ENCODE results near the gene DPP7. TPM values are rescaled to one million over a fixed set of nuclear protein-coding genes. Genes with fewer than 3 reads are reported as not detected.
A peak's percentile ranks its signal among the peaks of the same experiment; 100 is the strongest.

DPP7 gene
- total and polyA plus RNA-seq, 2 experiments from 2014 or later, result 134 to 145 TPM

GRCh38 chr9:137083394-137084004, 31.0 kb downstream of the DPP7 start:
- Histone ChIP-seq H3K9me3 (ENCODE audit: low read depth) (no peaks in the 10 kb centered on the region), H3K4me1 (ENCODE audit: insufficient read depth) (peaks cover 34% of the 10 kb centered on the region), H3K79me2 (ENCODE audit: insufficient read depth) (peaks cover 15% of the 10 kb centered on the region), H3K27ac (peak overlapping the region; percentile 80), H3K9me2 (ENCODE audit: insufficient read depth) (no peaks in the 10 kb centered on the region), H3K9ac (peak overlapping the region; percentile 23; the same call in 1 of the 2 replicates), H3K4me3 (no peak overlapping the region), H3F3A (ENCODE audit: insufficient read depth) (peaks cover 28% of the 10 kb centered on the region), H3K27me3 (replicated peaks; ENCODE audit: insufficient read depth) (no peaks in the 10 kb centered on the region), H2AFZ (0 out of 2 replicates have a peak overlapping the region, but pooled peaks have one; percentile 6), H3K36me3 (ENCODE audit: low read depth) (0 out of 2 replicates have a peak, but pooled peaks cover 2% of the 10 kb centered on the region), H4K20me1 (ENCODE audit: insufficient read depth) (no peaks in the 10 kb centered on the region), H3K4me2 (ENCODE audit: unreplicated experiment) (peak overlapping the region; percentile 57)
- 9 to 11% methylated on average over 12 of the region's 12 CpGs for WGBS, 2 experiments (ENCODE audit: low coverage in 1 of 2, low lambda C conversion rate in 2 of 2, missing lambda C conversion rate in 2 of 2)
- DNase-seq, result peak; percentile 98
- TF ChIP-seq EZH2 (IDR thresholded peaks at IDR 0.05; ENCODE audit: insufficient read depth, poor library complexity, severe bottlenecking) (no peak), EZH2phosphoT487 (IDR thresholded peaks at IDR 0.05; ENCODE audit: insufficient read depth, low read depth) (no peak)
- in situ Hi-C loops (cut with MboI), result no loop called here

DNA sequence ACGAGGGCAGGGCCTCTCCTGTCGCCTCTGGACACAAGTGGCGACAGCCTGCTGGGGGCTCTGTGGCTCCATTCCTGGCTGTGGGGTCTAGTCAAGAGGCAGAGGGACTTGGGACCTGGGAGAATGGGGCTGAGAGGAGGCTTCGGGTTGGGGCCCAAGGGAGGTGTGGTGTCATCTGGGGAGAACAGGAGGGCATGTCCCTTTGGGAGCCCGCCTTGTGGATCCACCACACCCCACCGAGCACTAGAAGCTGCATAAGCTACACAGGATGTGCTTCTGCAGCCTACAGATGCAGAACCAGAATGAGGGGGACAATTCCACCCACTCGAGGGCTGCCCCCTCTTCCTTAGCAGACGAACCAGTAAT, 31.6 kb downstream of the DPP7 start:
- Histone ChIP-seq H3K9me2 (ENCODE audit: insufficient read depth) (no peaks in the 10 kb centered on the region), H3K4me2 (ENCODE audit: unreplicated experiment) (peak overlapping the region; percentile 57), H4K20me1 (ENCODE audit: insufficient read depth) (no peaks in the 10 kb centered on the region), H2AFZ (no peak overlapping the region), H3K4me1 (ENCODE audit: insufficient read depth) (peaks cover 30% of the 10 kb centered on the region), H3K27ac (peak overlapping the region; percentile 80), H3K79me2 (ENCODE audit: insufficient read depth) (peaks cover 14% of the 10 kb centered on the region), H3K27me3 (replicated peaks; ENCODE audit: insufficient read depth) (no peaks in the 10 kb centered on the region), H3K9ac (0 out of 2 replicates have a peak overlapping the region, but pooled peaks have one; percentile 21), H3K4me3 (no peak overlapping the region), H3K9me3 (ENCODE audit: low read depth) (no peaks in the 10 kb centered on the region), H3K36me3 (ENCODE audit: low read depth) (0 out of 2 replicates have a peak, but pooled peaks cover 2% of the 10 kb centered on the region), H3F3A (ENCODE audit: insufficient read depth) (peaks cover 28% of the 10 kb centered on the region)
- DNase-seq, result peak; percentile 5
- WGBS, 2 experiments (ENCODE audit: low coverage in 1 of 2, low lambda C conversion rate in 2 of 2, missing lambda C conversion rate in 2 of 2), result 59 to 65% methylated on average over 7 to 8 of the region's 8 CpGs
- in situ Hi-C loops (cut with MboI), result no loop called here
- TF ChIP-seq EZH2 (IDR thresholded peaks at IDR 0.05; ENCODE audit: insufficient read depth, poor library complexity, severe bottlenecking) (no peak), EZH2phosphoT487 (IDR thresholded peaks at IDR 0.05; ENCODE audit: insufficient read depth, low read depth) (no peak)

DNA sequence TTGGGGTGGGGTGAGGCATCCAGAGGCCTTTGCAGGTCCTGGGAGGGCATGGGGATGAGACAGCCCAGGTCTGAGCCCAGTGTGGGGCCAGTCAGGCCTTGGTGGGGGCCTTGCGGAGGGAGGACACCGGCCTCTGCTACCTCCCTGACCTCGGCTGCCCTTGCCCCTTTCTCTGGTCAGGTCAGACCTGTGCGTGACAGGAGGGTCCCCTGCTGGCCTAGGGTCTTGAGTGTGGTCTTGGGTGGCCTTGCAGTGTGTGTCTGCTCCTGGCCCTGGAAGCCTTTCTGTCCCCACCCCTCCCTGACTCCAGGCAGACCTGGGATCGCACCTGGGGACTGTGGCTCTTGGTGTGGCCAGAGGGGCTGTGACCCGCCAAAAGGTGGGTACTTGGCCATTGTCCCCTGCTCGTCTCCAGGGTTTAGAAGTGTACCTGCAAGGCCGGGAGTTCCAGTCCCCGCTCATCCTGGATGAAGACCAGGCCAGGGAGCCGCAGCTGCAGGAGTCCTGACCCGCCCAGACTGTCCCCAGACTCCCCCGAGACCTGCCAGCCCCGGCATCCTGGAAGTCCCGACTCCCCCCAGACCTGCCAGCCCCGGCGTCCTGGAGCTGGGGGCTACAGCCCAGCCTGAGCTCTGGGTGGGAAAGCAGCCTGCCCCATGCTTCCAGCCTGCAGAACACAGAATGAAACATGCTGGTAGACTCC, 32.2 kb downstream of the DPP7 start:
- 95% methylated on average over 13 to 16 of the region's 16 CpGs for WGBS, 2 experiments (ENCODE audit: low coverage in 1 of 2, low lambda C conversion rate in 2 of 2, missing lambda C conversion rate in 2 of 2)

DNA sequence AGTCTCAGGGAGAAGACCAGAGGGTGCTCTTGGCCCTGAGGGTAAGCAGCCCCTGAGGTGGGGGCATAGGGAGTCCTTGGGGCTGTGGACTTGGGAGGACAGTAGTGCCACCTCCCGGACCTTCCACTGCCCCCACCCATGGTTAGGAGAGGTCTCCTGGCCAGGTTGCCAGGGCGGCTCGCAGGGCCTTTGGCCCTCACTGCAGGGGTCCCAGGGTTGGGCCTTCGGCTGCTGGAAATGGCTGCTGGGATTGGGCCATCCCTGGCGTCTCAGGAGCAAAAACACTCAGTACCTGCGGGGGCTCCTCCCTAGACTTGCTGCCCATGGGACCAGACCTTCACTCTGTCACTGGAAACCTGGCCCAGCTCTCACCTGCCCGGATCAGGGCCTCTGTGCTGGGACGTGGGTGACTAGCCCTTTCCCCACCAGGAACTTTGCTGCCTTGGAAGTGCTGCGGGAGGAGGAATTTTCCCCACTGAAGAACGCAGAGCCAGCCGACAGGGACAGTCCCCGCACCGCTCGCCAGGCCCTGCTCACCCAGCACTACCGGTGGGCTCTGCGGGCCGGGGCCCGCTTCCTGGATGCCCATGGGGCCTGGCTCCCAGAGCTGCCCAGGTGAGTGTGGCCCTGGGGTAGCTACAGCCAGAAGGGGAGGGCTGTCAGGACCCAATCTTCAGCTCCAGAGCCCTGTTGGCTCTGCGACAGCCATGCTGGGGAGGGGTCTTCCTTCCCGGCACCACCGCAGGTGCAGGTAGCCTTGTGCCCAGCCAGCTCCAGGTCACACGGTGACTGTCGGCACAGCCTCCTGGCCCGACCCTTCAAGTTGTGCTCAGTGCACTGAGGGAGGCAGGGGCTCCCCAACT, 34.0 kb downstream of the DPP7 start:
- Histone ChIP-seq H4K20me1 (ENCODE audit: insufficient read depth) (no peaks in the 10 kb centered on the region), H3K27ac (no peak overlapping the region), H3K27me3 (replicated peaks; ENCODE audit: insufficient read depth) (no peaks in the 10 kb centered on the region), H2AFZ (no peak overlapping the region), H3K36me3 (ENCODE audit: low read depth) (0 out of 2 replicates have a peak, but pooled peaks cover 2% of the 10 kb centered on the region), H3K4me2 (ENCODE audit: unreplicated experiment) (no peak overlapping the region), H3K4me3 (no peak overlapping the region), H3K9me2 (ENCODE audit: insufficient read depth) (no peaks in the 10 kb centered on the region), H3K9me3 (ENCODE audit: low read depth) (no peaks in the 10 kb centered on the region), H3K4me1 (ENCODE audit: insufficient read depth) (peaks cover 23% of the 10 kb centered on the region), H3F3A (ENCODE audit: insufficient read depth) (peaks cover 29% of the 10 kb centered on the region), H3K9ac (no peak overlapping the region), H3K79me2 (ENCODE audit: insufficient read depth) (peaks cover 6% of the 10 kb centered on the region; the same call in 1 of the 2 replicates)
- TF ChIP-seq EZH2 (IDR thresholded peaks at IDR 0.05; ENCODE audit: insufficient read depth, poor library complexity, severe bottlenecking) (no peak), EZH2phosphoT487 (IDR thresholded peaks at IDR 0.05; ENCODE audit: insufficient read depth, low read depth) (no peak)
- in situ Hi-C loops (cut with MboI), result no loop called here
- DNase-seq, result no peak
- 95 to 96% methylated on average over 23 of the region's 24 CpGs for WGBS, 2 experiments (ENCODE audit: low coverage in 1 of 2, low lambda C conversion rate in 2 of 2, missing lambda C conversion rate in 2 of 2)

More for the DNA sequence above, 32.2 kb downstream of the DPP7 start:
- DNase-seq, result no peak
- H2AFZ ChIP-seq, result no peak overlapping the region
- H3F3A ChIP-seq (ENCODE audit: insufficient read depth), result peaks cover 28% of the 10 kb centered on the region
- peaks cover 26% of the 10 kb centered on the region for H3K4me1 ChIP-seq (ENCODE audit: insufficient read depth)
- H4K20me1 ChIP-seq (ENCODE audit: insufficient read depth), result no peaks in the 10 kb centered on the region
- no peaks in the 10 kb centered on the region for H3K27me3 ChIP-seq (replicated peaks; ENCODE audit: insufficient read depth)
- no peak overlapping the region for H3K4me3 ChIP-seq
- peaks cover 9% of the 10 kb centered on the region for H3K79me2 ChIP-seq (ENCODE audit: insufficient read depth)
- in situ Hi-C loops (cut with MboI), result no loop called here
- TF ChIP-seq EZH2phosphoT487 (IDR thresholded peaks at IDR 0.05; ENCODE audit: insufficient read depth, low read depth) (no peak), EZH2 (IDR thresholded peaks at IDR 0.05; ENCODE audit: insufficient read depth, poor library complexity, severe bottlenecking) (no peak)
- H3K36me3 ChIP-seq (ENCODE audit: low read depth), result 0 out of 2 replicates have a peak, but pooled peaks cover 2% of the 10 kb centered on the region
- H3K9me2 ChIP-seq (ENCODE audit: insufficient read depth), result no peaks in the 10 kb centered on the region
- H3K27ac ChIP-seq, result peak overlapping the region; percentile 80; the same call in 1 of the 2 replicates
- H3K4me2 ChIP-seq (ENCODE audit: unreplicated experiment), result peak overlapping the region; percentile 57
- no peak overlapping the region for H3K9ac ChIP-seq
- H3K9me3 ChIP-seq (ENCODE audit: low read depth), result no peaks in the 10 kb centered on the region

Measured in GM23248 (cell line).